H1 (cell line): ENCODE results near the gene PTPRE. TPM values are rescaled to one million over a fixed set of nuclear protein-coding genes. Genes with fewer than 3 reads are reported as not detected.

ENCODE experiments used
- CTCF ChIA-PET: fragments of 300-600 bp; sonication (Branson Sonifier 250); formaldehyde crosslinking; loops from one replicate; lab custom pipeline; 2021; ENCODE audit not compliant: partially characterized antibody; lab: Charles Lee
- POLR2A ChIA-PET: fragments of 300-600 bp; sonication (Branson Sonifier 250); formaldehyde crosslinking; loops from one replicate; lab custom pipeline; 2021; ENCODE audit warnings: inconsistent platforms; ENCODE audit not compliant: partially characterized antibody; lab: Charles Lee
- DNase-seq, 2 experiments: peaks; one replicate each; pipeline versions ENCODE4 v3.0.0 to v3.0.0-alpha.2; 2010 to 2022; ENCODE audit warnings: low spot score in 2 of 2, low read depth in 1 of 2, mixed read lengths in 1 of 2
- FAIRE-seq: peaks from 2 replicates; lab custom pipeline; 2011; peaks lifted over from hg19 to GRCh38; lab: Jason Lieb, UNC
- H2AFZ ChIP-seq: 2 replicates; pipeline ENCODE4 v1.8.1; 2012; ENCODE audit warnings: low read length, inconsistent platforms
- H2AK5ac ChIP-seq: 2 replicates; pipeline ENCODE4 v1.6.1; 2013; ENCODE audit warnings: low read depth, low read length
- H2BK120ac ChIP-seq: replicated peaks from 2 replicates; pipeline ENCODE3; 2013; ENCODE audit warnings: low read depth, low read length, inconsistent platforms
- H2BK12ac ChIP-seq: 2 replicates; pipeline ENCODE4 v1.6.1; 2013; ENCODE audit warnings: low read depth, low read length
- H2BK15ac ChIP-seq: 2 replicates; pipeline ENCODE4 v1.6.1; 2013; ENCODE audit warnings: low read length
- H2BK20ac ChIP-seq: 2 replicates; pipeline ENCODE4 v1.6.1; 2013; ENCODE audit warnings: low read length
- H2BK5ac ChIP-seq: 2 replicates; pipeline ENCODE4 v1.6.1; 2013; ENCODE audit warnings: low read depth, low read length
- H3K14ac ChIP-seq: 2 replicates; pipeline ENCODE4 v1.6.1; 2013; ENCODE audit warnings: inconsistent platforms; ENCODE audit not compliant: insufficient read length
- H3K18ac ChIP-seq: 2 replicates; pipeline ENCODE4 v1.6.1; 2013; ENCODE audit warnings: low read length; ENCODE audit errors: extremely low read depth
- H3K23ac ChIP-seq: 2 replicates; pipeline ENCODE4 v1.6.1; 2013; ENCODE audit warnings: inconsistent platforms; ENCODE audit not compliant: insufficient read length
- H3K23me2 ChIP-seq: 2 replicates; pipeline ENCODE4 v1.6.1; 2013; ENCODE audit warnings: low read depth, low read length
- H3K27ac ChIP-seq: 2 replicates; pipeline ENCODE4 v1.6.1; 2011; ENCODE audit warnings: low read depth, low read length, inconsistent platforms
- H3K27me3 ChIP-seq, 4 experiments: replicated peaks in 1 of 4; 1 replicate in 1 of 4; 2 replicates in 3 of 4; pipeline versions ENCODE4 v1.6.1 to v1.8.1; 2011 to 2013; ENCODE audit warnings: low read length in 3 of 4, mild to moderate bottlenecking in 3 of 4, inconsistent platforms in 2 of 4, mixed read lengths in 2 of 4, moderate library complexity in 1 of 4; ENCODE audit not compliant: control insufficient read depth in 3 of 4, insufficient read depth in 3 of 4; ENCODE audit errors: extremely low read depth in 1 of 4
- H3K36me3 ChIP-seq, 4 experiments: 2 replicates each; pipeline versions ENCODE4 v1.6.1 to v1.8.1; 2011 to 2013; ENCODE audit warnings: mild to moderate bottlenecking in 4 of 4, low read length in 3 of 4, moderate library complexity in 2 of 4, control low read depth in 1 of 4, inconsistent platforms in 1 of 4; ENCODE audit not compliant: insufficient read depth in 4 of 4, control insufficient read depth in 2 of 4
- H3K4ac ChIP-seq: replicated peaks from 2 replicates; pipeline ENCODE3; 2013; ENCODE audit warnings: low read length, low read depth, mixed read lengths, inconsistent platforms; ENCODE audit not compliant: insufficient read length
- H3K4me1 ChIP-seq, 4 experiments: replicated peaks in 1 of 4; 1 replicate in 1 of 4; 2 replicates in 3 of 4; pipeline versions ENCODE4 v1.6.1 to v1.8.1; 2011 to 2013; ENCODE audit warnings: low read length in 3 of 4, inconsistent platforms in 2 of 4, mixed read lengths in 1 of 4; ENCODE audit not compliant: insufficient read depth in 4 of 4, control insufficient read depth in 3 of 4
- H3K4me2 ChIP-seq, 2 experiments: 2 replicates each; pipeline versions ENCODE4 v1.6.1 to v1.8.1; 2011 to 2013; ENCODE audit warnings: low read depth in 2 of 2, low read length in 2 of 2, control low read depth in 1 of 2, inconsistent platforms in 1 of 2, mild to moderate bottlenecking in 1 of 2; ENCODE audit not compliant: insufficient read depth in 1 of 2
- H3K4me3 ChIP-seq, 4 experiments: fragments of 200-600, 300-600 bp in 1 of 4; sonication (generic), shearing (Covaris generic), sonication (Bioruptor Twin) in 1 of 4; 2 replicates each; pipeline versions ENCODE4 v1.5.1 to v1.8.1; 2011 to 2016; ENCODE audit warnings: low read length in 4 of 4, low read depth in 3 of 4, control low read depth in 2 of 4, inconsistent platforms in 2 of 4, mild to moderate bottlenecking in 2 of 4, mixed read lengths in 1 of 4, moderate library complexity in 1 of 4; ENCODE audit not compliant: insufficient read depth in 2 of 4; ENCODE audit errors: extremely low read depth in 1 of 4
- H3K56ac ChIP-seq: replicated peaks from 2 replicates; pipeline ENCODE3; 2013; ENCODE audit warnings: low read depth, mild to moderate bottlenecking, mixed read lengths, low read length, inconsistent platforms; ENCODE audit not compliant: insufficient read length
- H3K79me1 ChIP-seq: 2 replicates; pipeline ENCODE4 v1.6.1; 2013; ENCODE audit warnings: low read depth, low read length, control low read depth
- H3K79me2 ChIP-seq, 2 experiments: 2 replicates each; pipeline versions ENCODE4 v1.6.1 to v1.8.1; 2012 to 2013; ENCODE audit warnings: low read length in 2 of 2, mild to moderate bottlenecking in 2 of 2, inconsistent platforms in 1 of 2; ENCODE audit not compliant: insufficient read depth in 2 of 2, control insufficient read depth in 1 of 2
- H3K9ac ChIP-seq, 4 experiments: replicated peaks in 1 of 4; 1 replicate in 1 of 4; 2 replicates in 3 of 4; pipeline versions ENCODE4 v1.6.1 to v1.8.1; 2011 to 2013; ENCODE audit warnings: low read depth in 3 of 4, low read length in 3 of 4, control low read depth in 2 of 4, mild to moderate bottlenecking in 2 of 4, moderate library complexity in 2 of 4, inconsistent platforms in 1 of 4; ENCODE audit errors: extremely low read depth in 1 of 4
- H3K9me3 ChIP-seq, 2 experiments: 2 replicates each; pipeline versions ENCODE4 v1.6.1 to v1.8.1; 2012 to 2013; ENCODE audit warnings: mild to moderate bottlenecking in 2 of 2, moderate library complexity in 2 of 2, control low read depth in 1 of 2, inconsistent platforms in 1 of 2, low read depth in 1 of 2, low read length in 1 of 2, mixed read lengths in 1 of 2; ENCODE audit not compliant: insufficient read depth in 2 of 2
- H4K20me1 ChIP-seq, 2 experiments: replicated peaks in 1 of 2; 2 replicates each; pipeline versions ENCODE3 to v1.8.1; 2011 to 2013; ENCODE audit warnings: inconsistent platforms in 2 of 2, low read length in 2 of 2, mild to moderate bottlenecking in 1 of 2; ENCODE audit not compliant: insufficient read depth in 2 of 2, control insufficient read depth in 1 of 2
- H4K5ac ChIP-seq: 2 replicates; pipeline ENCODE4 v1.6.1; 2013; ENCODE audit warnings: low read length, low read depth, mixed read lengths, inconsistent platforms; ENCODE audit not compliant: insufficient read length
- H4K8ac ChIP-seq: 2 replicates; pipeline ENCODE4 v1.8.0; 2013; ENCODE audit warnings: mild to moderate bottlenecking, moderate library complexity, low read length, inconsistent platforms; ENCODE audit not compliant: insufficient read depth; ENCODE audit errors: extremely low read depth
- H4K91ac ChIP-seq: replicated peaks from 2 replicates; pipeline ENCODE3; 2013; ENCODE audit warnings: low read length, mixed read lengths, inconsistent platforms; ENCODE audit not compliant: insufficient read length
- ATF3 ChIP-seq: IDR thresholded peaks from 2 replicates; pipeline ENCODE4 v1.6.1; 2011; ENCODE audit warnings: low read depth, mild to moderate bottlenecking, low read length; ENCODE audit not compliant: insufficient read depth
- CTBP2 ChIP-seq: IDR thresholded peaks from 2 replicates; pipeline ENCODE4 v1.7.0; 2011; ENCODE audit warnings: borderline replicate concordance, mild to moderate bottlenecking, moderate library complexity, mixed read lengths, low read length; ENCODE audit not compliant: insufficient read depth, insufficient read length
- HDAC2 ChIP-seq, 2 experiments: fragments of 300-600 bp in 1 of 2; sonication (generic) in 1 of 2; IDR thresholded peaks; 2 replicates each; pipeline ENCODE4 v1.6.1; 2011 to 2012; ENCODE audit warnings: low read depth in 2 of 2, low read length in 2 of 2, mild to moderate bottlenecking in 2 of 2, moderate library complexity in 2 of 2, borderline replicate concordance in 1 of 2, inconsistent platforms in 1 of 2
- RXRA ChIP-seq: IDR thresholded peaks from 2 replicates; pipeline ENCODE4 v1.6.1; 2011; ENCODE audit warnings: low read depth, mild to moderate bottlenecking, low read length, moderate library complexity; ENCODE audit not compliant: insufficient read depth
- TAF1 ChIP-seq: IDR thresholded peaks from 2 replicates; pipeline ENCODE4 v1.6.1; 2011; ENCODE audit warnings: mild to moderate bottlenecking, low read depth, low read length
- TBP ChIP-seq: IDR thresholded peaks from 2 replicates; pipeline ENCODE4 v1.6.1; 2011; ENCODE audit warnings: low read depth, low read length, improper control_type of control experiment
- WGBS, 2 experiments: shearing (Covaris generic) in 1 of 2; methylation state at CpG; one replicate each; pipeline versions ENCODE4 v1.1.6 to v1.1.7; 2013 to 2015; ENCODE audit warnings: low lambda C conversion rate in 2 of 2, mixed read lengths in 2 of 2, inconsistent platforms in 1 of 2, low coverage in 1 of 2, missing lambda C conversion rate in 1 of 2; ENCODE audit not compliant: insufficient replicate concordance in 2 of 2, insufficient coverage in 1 of 2, insufficient read length in 1 of 2; ENCODE audit errors: extremely low coverage in 1 of 2, missing lambda C conversion rate in 1 of 2; 5-methylcytosine and 5-hydroxymethylcytosine counted together
- polyA plus RNA-seq, 7 experiments: library from polyadenylated mRNA; depleted of rRNA in 3 of 7; stranded (reverse) in 5 of 7; unstranded in 2 of 7; fragments of >200 nt in 5 of 7; fragments of 200-250 nt in 2 of 7; gene quantifications; 1 replicate in 5 of 7; 2 replicates in 1 of 7; 4 replicates in 1 of 7; pipeline versions ENCODE4 v1.2.1 to v1.2.3, GENCODE V29; 2011 to 2013; ENCODE audit warnings: missing spikeins in 2 of 7, mixed read lengths in 2 of 7
- total RNA-seq: library from RNA; stranded (reverse); fragmentation: NEBNext Ultra II Directional; extraction: Animal tissue kit (Norgen Biotek cat#: 25700); gene quantifications from 2 replicates; pipeline ENCODE4 v1.2.1, GENCODE V29; 2021

The PTPRE gene
- total and polyA plus RNA-seq, 2 of the 8 experiments (the other 6 are each of a cell fraction or from before 2014, with no cell fraction given): 0.33 to 0.54 TPM

- Histone ChIP-seq H2AFZ (no peak overlapping the region), H3K18ac (no peak overlapping the region), H3K9me3 (no peaks in the 10 kb centered on the region), H3K4me1 (no peaks in the 10 kb centered on the region), H3K36me3 (no peaks in the 10 kb centered on the region), H3K14ac (no peak overlapping the region), H3K4me3 (no peak overlapping the region), H3K4me2 (no peak overlapping the region), H3K4ac (no peak overlapping the region), H3K23me2 (no peaks in the 10 kb centered on the region), H2BK12ac (no peak overlapping the region), H3K79me1 (no peaks in the 10 kb centered on the region), H3K56ac (no peak overlapping the region), H3K9ac (no peak overlapping the region), H3K27ac (no peak overlapping the region), H4K8ac (no peak overlapping the region), H2BK15ac (no peak overlapping the region), H3K79me2 (no peaks in the 10 kb centered on the region), H2AK5ac (no peak overlapping the region), H2BK20ac (no peak overlapping the region), H3K23ac (no peak overlapping the region), H4K20me1 (no peaks in the 10 kb centered on the region), H4K5ac (no peak overlapping the region), H2BK5ac (no peak overlapping the region), H4K91ac (no peak overlapping the region), H3K27me3 (no peaks in the 10 kb centered on the region), H2BK120ac (no peak overlapping the region)
- DNase-seq: no peak
- FAIRE-seq: no peak
- WGBS, 2 experiments: 88% methylated on average over 8 of the region's 8 CpGs; no CpG with 5 or more reads in 1 of the 2 experiments
- CTCF ChIA-PET: interaction anchor here (1.4 kb wide), 1 partner anchor 11 kb away, joined by 4 read pairs; no protein-coding TSS in a partner anchor
- POLR2A ChIA-PET: no interaction called here
- no peak for TF ChIP-seq TBP
- TF ChIP-seq CTBP2: no peak
- no peak for TF ChIP-seq RXRA
- TF ChIP-seq ATF3: no peak
- no peak for TF ChIP-seq TAF1
- TF ChIP-seq HDAC2 (IDR thresholded peaks at IDR 0.05; ENCODE audit: borderline replicate concordance in 1 of 2, low read depth in 2 of 2, low read length in 2 of 2): no peak
Observed at GRCh38 chr10:127992376-127992775, 85.5 kb downstream of the PTPRE start.
